Activated CD4-positive, alpha-beta T cell treated with anti-CD3 and anti-CD28 coated beads for 48 hours (primary cell): ENCODE measurements around the gene RCSD1.

Source experiments
- DNase-seq: peaks from one replicate; pipeline ENCODE4 v3.0.0-alpha.2; 2020

The RCSD1 gene

DNA sequence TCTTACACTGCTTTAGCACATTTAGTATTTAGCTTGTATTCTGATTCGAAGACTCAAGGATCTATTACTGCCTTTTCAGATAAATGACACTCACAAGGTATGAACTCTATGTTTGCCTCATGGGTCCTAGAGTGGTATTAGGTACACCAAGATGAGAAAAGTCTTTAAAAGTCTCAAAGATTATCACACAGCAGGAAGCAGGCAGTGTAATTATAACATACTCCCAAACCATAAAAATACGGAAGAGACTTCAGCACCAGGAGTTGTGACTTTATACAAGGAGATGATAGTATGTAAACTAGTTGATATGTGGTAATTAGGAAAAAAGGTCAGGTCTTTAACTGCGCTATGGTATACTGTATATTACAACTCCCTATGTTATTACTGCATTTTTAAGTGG is 11.2 kb upstream of the RCSD1 start:
- no peak for DNase-seq

- DNase-seq: no peak
These were observed 10.0 kb upstream of the RCSD1 start for GRCh38 chr1:167620002-167620401.

GRCh38 chr1:167621780-167622313 is 8.2 kb upstream of the RCSD1 start:
- no peak for DNase-seq

DNA sequence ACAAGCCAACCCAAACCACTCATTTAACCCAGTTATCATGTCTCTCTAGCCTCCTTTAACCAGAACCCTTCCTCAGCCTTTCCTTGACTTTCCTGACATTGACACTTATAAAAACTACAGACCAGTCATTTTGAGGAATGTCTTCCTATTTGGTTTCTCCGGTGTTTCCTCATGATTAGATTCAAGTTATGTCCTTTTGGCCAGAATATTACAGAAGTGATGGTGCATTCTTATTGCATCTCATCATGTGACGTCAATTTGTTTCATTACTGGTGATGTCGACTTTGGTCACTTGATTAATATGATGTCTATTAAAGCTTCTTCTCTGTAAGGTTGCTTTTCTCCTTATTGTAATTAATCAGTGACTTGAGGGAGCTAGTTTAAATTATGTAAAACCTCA is 6.1 kb upstream of the RCSD1 start:
- DNase-seq: no peak

GRCh38 chr1:167625040-167625823 is 4.8 kb upstream of the RCSD1 start:
- no peak for DNase-seq

GRCh38 chr1:167627615-167627864 is 2.5 kb upstream of the RCSD1 start:
- DNase-seq: no peak

DNA sequence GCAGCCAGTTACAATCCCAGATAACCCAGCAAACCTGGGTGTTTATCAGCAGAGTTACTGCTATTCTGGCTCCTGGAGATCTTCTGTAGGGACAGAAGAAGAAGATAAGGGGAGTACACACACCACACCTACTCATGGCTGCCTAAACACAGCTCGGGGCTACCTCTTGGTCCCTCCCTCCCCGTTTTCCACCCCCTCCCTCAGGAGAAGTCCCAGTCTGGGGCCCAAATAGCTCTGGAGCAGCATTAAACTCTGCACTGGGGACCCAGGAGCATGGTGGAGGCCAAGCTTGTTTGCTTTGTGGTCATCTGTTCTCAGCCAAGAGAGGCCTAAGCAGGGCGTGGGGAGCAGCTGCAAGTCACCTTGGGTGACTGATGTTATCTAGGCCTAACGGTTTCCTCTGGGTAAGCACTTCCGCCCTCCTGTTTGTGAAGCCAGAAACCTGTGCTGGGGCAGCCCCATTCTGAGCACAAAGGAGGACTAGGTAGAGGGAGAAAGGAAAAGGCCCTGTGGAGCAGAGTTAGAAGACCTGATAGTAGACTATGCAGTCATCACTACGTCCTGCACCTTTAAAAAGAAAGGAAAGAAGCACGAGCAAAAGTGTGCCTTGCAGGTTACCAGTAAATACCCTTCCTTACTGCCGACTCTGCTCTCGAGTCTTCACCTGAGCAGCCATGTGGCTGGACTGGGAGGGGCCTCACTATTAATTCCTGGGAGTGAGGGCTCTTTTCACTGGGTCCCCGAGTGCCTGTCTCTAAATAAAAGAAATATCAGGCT is 2.0 kb upstream of the RCSD1 start:
- peak; percentile 85 for DNase-seq

GRCh38 chr1:167628741-167629515 is 1.1 kb upstream of the RCSD1 start:
- DNase-seq: no peak

DNA sequence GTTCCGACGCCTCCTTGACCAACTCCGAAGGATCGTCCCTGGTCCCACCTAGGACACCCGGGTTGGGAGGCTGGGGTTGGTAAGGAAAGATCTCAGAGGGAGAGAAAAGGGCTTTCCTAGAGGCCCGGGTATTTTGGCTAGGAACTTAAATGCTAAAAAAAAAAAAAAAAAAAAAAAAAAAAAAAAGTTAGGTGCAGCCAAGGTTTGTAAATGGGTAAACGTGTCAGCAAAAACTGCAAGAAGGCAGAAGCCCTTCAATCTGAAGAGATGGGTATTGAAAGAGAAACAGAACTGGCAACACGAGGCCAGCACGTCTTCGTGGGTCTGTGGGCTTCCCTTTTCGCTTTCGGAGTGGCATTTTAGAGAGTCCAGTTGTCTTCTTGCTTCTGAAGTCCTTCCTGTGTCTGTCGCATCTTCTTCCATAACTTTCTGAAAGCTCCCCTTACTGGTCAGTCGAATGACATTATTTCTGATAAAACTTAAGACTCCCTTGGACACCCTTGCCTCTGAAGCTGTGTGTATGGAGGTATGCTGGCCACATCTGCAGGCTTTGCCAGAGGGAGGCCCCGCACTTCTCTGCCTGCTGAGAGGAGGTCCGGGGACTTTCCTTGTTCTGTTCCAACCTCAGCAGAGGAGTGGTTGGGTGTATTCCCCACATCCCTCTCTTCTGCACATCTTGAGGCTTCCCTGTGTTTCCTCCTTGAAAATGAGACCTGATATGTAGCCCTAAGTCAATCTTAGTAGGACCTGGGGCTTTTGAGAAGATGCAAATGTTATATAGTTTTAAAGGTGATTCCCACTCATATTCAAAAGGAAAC is 745 bp downstream of the RCSD1 start:
- DNase-seq: peak; percentile 39

DNA sequence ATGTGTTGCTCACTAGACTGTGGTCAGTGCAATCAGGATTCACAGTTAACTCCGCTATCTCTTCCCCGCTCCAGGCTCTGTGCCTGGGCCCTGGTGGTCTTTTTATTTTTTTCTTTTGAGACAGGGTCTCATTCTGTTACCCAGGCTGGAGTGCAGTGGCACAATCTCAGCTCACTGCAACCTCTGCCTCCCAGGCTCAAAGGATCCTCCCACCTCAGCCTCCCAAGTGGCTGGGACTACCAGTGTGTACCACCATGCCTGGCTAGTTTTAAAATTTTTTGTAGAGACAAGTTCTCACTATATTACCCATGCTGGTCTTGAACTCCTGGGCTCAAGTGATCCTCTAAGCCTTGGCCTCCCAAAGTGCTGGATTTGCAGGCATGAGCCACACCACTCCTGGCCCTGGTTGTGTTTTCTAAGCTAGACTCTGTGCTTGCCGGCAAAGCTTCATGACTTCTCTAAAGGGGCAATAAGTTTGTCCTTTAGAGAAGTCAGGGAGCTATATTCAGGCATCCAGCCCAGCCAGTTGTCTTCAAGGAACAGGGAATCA is 1.4 kb downstream of the RCSD1 start:
- peak; percentile 22 for DNase-seq

DNA sequence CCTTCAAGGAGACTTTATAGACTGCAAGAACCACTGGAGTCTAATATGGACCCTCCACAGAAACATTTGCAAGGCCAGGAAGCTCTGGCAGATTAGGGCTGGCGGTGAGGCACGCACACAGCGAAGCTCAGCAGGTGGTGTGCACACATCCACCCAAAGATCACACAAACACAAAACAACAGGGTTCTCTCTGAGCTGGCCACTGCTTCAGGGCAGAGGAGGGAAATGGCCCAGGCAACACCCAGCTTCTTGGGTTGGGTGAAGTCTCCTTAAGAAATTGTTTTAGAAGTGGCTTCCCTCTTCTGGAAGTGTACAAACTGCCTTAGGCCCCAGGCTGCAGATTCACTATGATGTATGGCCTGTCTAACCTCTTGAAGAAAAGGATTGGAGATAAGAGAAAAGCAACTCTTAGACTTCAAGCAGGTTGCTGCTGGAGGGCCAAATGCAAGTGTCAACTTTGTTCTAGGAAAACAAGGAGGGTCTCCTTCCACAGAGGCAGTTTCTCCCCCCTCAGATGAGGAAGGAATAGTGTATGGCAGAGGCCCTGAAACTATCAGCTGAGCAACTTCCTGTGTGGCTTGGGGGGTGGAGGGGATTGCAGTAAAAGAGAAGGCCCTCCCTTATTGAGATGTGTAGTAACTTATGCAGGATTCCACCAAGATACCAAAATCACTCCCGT is 2.0 kb downstream of the RCSD1 start:
- peak; percentile 57 for DNase-seq

GRCh38 chr1:167633258-167633944 is 3.4 kb downstream of the RCSD1 start:
- DNase-seq: no peak

GRCh38 chr1:167634435-167634834 is 4.4 kb downstream of the RCSD1 start:
- DNase-seq: no peak

GRCh38 chr1:167635156-167635648 is 5.2 kb downstream of the RCSD1 start:
- DNase-seq: no peak

GRCh38 chr1:167635941-167636340 is 5.9 kb downstream of the RCSD1 start:
- DNase-seq: no peak

DNA sequence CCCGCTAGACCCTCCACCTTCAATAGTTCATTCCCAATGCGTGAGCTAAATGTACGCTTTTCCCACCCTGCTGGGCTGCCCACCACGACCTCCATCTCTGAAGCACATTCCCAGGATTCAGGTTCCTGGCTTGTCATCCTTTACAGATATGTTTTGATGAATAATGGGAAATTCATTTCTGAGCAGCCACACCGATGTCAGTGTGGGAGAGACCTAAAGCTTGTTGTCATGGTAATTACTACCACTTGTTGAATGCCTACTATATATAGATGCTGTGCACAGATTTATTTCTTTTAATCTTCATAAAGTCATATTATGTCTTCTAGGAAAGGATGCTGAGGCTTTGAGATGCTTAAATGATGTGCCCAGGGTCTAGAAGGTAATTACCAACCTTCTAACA is 8.0 kb downstream of the RCSD1 start:
- no peak for DNase-seq

GRCh38 chr1:167640051-167640450 is 10.0 kb downstream of the RCSD1 start:
- no peak for DNase-seq

- DNase-seq: no peak
These were observed 11.9 kb downstream of the RCSD1 start for GRCh38 chr1:167641786-167642500.

DNA sequence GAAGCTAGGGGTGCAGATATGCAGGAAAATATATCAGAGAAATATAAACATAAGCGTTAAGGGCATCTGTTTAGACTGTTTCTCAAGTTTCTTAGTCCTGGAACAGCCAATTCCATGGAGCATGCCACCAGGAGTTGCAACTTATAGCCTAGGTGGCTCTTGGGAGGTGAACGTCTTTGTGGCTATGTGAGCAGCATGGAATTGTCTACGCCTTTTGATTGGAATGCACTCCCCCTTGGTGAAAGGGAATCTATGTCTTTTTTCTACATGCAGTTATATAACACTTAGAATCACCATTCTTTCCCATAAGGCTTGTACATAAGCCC is 12.4 kb downstream of the RCSD1 start:
- DNase-seq: no peak

- no peak for DNase-seq
These were observed 13.4 kb downstream of the RCSD1 start for GRCh38 chr1:167643441-167643840.
